HepG2 (cell line): ENCODE results near the gene CES2. TPM values are rescaled to one million over a fixed set of nuclear protein-coding genes. Genes with fewer than 3 reads are reported as not detected.

Source experiments
- ATM ChIP-seq: fragments of 450-650 bp; IDR thresholded peaks from 2 replicates; pipeline ENCODE4 v1.7.1; 2017; ENCODE audit warnings: mild to moderate bottlenecking, borderline replicate concordance
- CREM ChIP-seq, 2 experiments: sonication (generic) in 1 of 2; formaldehyde crosslinking in 1 of 2; IDR thresholded peaks; 2 replicates each; pipeline versions ENCODE4 v1.4.0 to v1.6.1; 2016 to 2020; ENCODE audit warnings: antibody characterized with exemption in 1 of 2, mild to moderate bottlenecking in 1 of 2, missing genetic modification reagents in 1 of 2
- NFYC ChIP-seq: IDR thresholded peaks from 2 replicates; pipeline ENCODE4 v1.6.1; 2016; ENCODE audit warnings: missing genetic modification reagents, missing compliant biosample characterization
- PAX8 ChIP-seq: sonication (generic); formaldehyde crosslinking; IDR thresholded peaks from 2 replicates; pipeline ENCODE4 v1.8.0; 2022; ENCODE audit warnings: mild to moderate bottlenecking, missing genetic modification reagents, borderline replicate concordance
- PHF20 ChIP-seq: sonication (generic); formaldehyde crosslinking; IDR thresholded peaks from 2 replicates; pipeline ENCODE4 v1.5.0; 2020; ENCODE audit warnings: mild to moderate bottlenecking, missing genetic modification reagents
- PITX1 ChIP-seq: sonication (generic); formaldehyde crosslinking; IDR thresholded peaks from 2 replicates; pipeline ENCODE4 v1.5.1; 2020; ENCODE audit warnings: mild to moderate bottlenecking, missing genetic modification reagents
- RFX3 ChIP-seq: IDR thresholded peaks from 2 replicates; pipeline ENCODE4 v1.6.1; 2016; ENCODE audit warnings: missing biosample characterization, missing genetic modification reagents
- SMAD9 ChIP-seq: sonication (generic); formaldehyde crosslinking; IDR thresholded peaks from 2 replicates; pipeline ENCODE4 v1.5.1; 2020; ENCODE audit warnings: mild to moderate bottlenecking, missing genetic modification reagents
- TGIF2 ChIP-seq: IDR thresholded peaks from 2 replicates; pipeline ENCODE4 v1.6.1; 2016; ENCODE audit warnings: control low read depth, missing compliant biosample characterization
- ZNF317 ChIP-seq: sonication (generic); formaldehyde crosslinking; IDR thresholded peaks from 2 replicates; pipeline ENCODE4 v1.5.0; 2020; ENCODE audit warnings: mild to moderate bottlenecking, missing genetic modification reagents
- ZNF335 ChIP-seq: sonication (generic); formaldehyde crosslinking; IDR thresholded peaks from 2 replicates; pipeline ENCODE4 v1.4.0; 2020; ENCODE audit warnings: missing genetic modification reagents
- ZNF367 ChIP-seq: sonication (generic); formaldehyde crosslinking; IDR thresholded peaks from 2 replicates; pipeline ENCODE4 v1.4.0; 2020; ENCODE audit warnings: missing genetic modification reagents, borderline replicate concordance
- ZNF543 ChIP-seq: sonication (generic); formaldehyde crosslinking; IDR thresholded peaks from 2 replicates; pipeline ENCODE4 v1.4.0; 2020; ENCODE audit warnings: mild to moderate bottlenecking, missing genetic modification reagents
- ZNF777 ChIP-seq: sonication (generic); formaldehyde crosslinking; IDR thresholded peaks from 2 replicates; pipeline ENCODE4 v1.4.0; 2020; ENCODE audit warnings: missing genetic modification reagents
- polyA plus RNA-seq, 8 experiments: library from polyadenylated mRNA; depleted of rRNA in 3 of 8; stranded (reverse) in 7 of 8; unstranded in 1 of 8; fragments of >200 nt; fragmentation: Illumina TruSeq in 4 of 8; extraction: Trizol in 4 of 8; gene quantifications; 2 replicates each; pipeline versions ENCODE4 v1.2.1 to v1.2.3, GENCODE V29; 2011 to 2016; ENCODE audit warnings: low read depth in 4 of 8, missing spikeins in 1 of 8, mixed read lengths in 1 of 8; ENCODE audit not compliant: insufficient read depth in 1 of 8
- total RNA-seq, 5 experiments: library from RNA; depleted of rRNA; stranded (reverse); fragments of >200 nt; fragmentation: Illumina TruSeq; extraction: Trizol; gene quantifications; 2 replicates each; pipeline ENCODE4 v1.2.3, GENCODE V29; 2016; ENCODE audit warnings: low read depth in 1 of 5
- TF ChIP-seq, protein P1 (sequence below): sonication (generic); formaldehyde crosslinking; IDR thresholded peaks from 2 replicates; pipeline ENCODE4 v1.4.0; 2020; ENCODE audit warnings: missing genetic modification reagents
- TF ChIP-seq, protein P2 (sequence below): sonication (generic); formaldehyde crosslinking; IDR thresholded peaks from 2 replicates; pipeline ENCODE4 v1.4.0; 2020; ENCODE audit warnings: missing genetic modification reagents, borderline replicate concordance
- TF ChIP-seq, protein P3 (sequence below): sonication (generic); formaldehyde crosslinking; IDR thresholded peaks from 2 replicates; pipeline ENCODE4 v1.5.0; 2020; ENCODE audit warnings: mild to moderate bottlenecking, missing genetic modification reagents, borderline replicate concordance
- TF ChIP-seq, protein P4 (sequence below): sonication (generic); formaldehyde crosslinking; IDR thresholded peaks from 2 replicates; pipeline ENCODE4 v1.8.1; 2023; ENCODE audit warnings: mild to moderate bottlenecking, missing genetic modification reagents

Gene CES2
- total and polyA plus RNA-seq, 2 of the 13 experiments (the other 11 are each of a cell fraction or from before 2014, with no cell fraction given), result 50.6 to 63.8 TPM

DNA sequence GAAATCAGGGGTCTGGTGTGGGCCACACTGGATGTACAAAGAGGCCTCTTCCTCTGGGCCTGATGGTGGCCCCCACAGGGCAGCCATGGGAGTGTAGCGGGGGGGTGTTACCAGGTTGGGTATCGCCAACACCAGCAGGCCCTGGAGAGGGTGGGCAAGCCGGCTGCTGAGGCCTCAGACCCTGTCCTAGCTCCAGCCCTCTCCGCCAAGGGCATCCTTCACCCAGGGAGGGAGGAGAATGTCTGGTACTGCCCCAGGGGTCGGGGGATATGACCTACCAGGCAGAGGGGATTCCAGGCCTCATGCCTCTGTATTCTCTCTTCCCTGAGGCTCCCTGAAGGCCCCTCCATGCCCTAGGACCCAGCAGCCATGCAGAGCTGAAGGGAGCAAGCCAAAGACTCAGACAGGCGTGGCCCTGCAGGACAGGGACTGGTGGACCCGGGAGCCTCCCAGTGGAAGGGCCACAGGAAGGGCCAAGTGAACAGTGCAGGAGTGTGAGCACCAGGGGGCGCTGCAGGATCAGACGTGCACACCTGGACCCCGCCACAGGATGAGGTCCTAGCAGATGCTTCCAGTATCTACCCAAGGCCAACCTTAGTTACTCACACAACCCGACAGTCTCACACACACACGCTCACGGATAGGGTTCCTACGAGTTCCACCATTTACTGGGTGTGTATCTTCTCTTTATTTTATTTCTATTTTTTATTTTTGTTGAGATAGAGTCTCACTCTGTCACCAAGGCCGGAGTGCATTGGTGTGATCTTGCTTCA lies 42.2 kb downstream of the CES2 start (continued):
- TF ChIP-seq, protein P1, sequence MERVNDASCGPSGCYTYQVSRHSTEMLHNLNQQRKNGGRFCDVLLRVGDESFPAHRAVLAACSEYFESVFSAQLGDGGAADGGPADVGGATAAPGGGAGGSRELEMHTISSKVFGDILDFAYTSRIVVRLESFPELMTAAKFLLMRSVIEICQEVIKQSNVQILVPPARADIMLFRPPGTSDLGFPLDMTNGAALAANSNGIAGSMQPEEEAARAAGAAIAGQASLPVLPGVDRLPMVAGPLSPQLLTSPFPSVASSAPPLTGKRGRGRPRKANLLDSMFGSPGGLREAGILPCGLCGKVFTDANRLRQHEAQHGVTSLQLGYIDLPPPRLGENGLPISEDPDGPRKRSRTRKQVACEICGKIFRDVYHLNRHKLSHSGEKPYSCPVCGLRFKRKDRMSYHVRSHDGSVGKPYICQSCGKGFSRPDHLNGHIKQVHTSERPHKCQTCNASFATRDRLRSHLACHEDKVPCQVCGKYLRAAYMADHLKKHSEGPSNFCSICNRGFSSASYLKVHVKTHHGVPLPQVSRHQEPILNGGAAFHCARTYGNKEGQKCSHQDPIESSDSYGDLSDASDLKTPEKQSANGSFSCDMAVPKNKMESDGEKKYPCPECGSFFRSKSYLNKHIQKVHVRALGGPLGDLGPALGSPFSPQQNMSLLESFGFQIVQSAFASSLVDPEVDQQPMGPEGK (CRISPR knock-in tag), result peak; percentile 63; the same call in 1 of the 2 replicates
- TF ChIP-seq PAX8 (CRISPR knock-in tag) (no peak), ZNF367 (no peak), TGIF2 (CRISPR knock-in tag) (no peak), NFYC (CRISPR knock-in tag) (peak; percentile 28; the same call in 1 of the 2 replicates), ZNF335 (peak; percentile 56; the same call in 1 of the 2 replicates), CREM (IDR thresholded peaks at IDR 0.05) (no peak), CREM (CRISPR knock-in tag; IDR thresholded peaks at IDR 0.05) (no peak), ZNF777 (CRISPR knock-in tag) (no peak), RFX3 (CRISPR knock-in tag) (no peak), SMAD9 (CRISPR knock-in tag) (peak; percentile 84), PHF20 (peak; percentile 62; the same call in 1 of the 2 replicates), ATM (no peak), ZNF543 (CRISPR knock-in tag) (no peak), ZNF317 (CRISPR knock-in tag) (no peak), PITX1 (peak; percentile 67; the same call in 1 of the 2 replicates)
- TF ChIP-seq, protein P2, sequence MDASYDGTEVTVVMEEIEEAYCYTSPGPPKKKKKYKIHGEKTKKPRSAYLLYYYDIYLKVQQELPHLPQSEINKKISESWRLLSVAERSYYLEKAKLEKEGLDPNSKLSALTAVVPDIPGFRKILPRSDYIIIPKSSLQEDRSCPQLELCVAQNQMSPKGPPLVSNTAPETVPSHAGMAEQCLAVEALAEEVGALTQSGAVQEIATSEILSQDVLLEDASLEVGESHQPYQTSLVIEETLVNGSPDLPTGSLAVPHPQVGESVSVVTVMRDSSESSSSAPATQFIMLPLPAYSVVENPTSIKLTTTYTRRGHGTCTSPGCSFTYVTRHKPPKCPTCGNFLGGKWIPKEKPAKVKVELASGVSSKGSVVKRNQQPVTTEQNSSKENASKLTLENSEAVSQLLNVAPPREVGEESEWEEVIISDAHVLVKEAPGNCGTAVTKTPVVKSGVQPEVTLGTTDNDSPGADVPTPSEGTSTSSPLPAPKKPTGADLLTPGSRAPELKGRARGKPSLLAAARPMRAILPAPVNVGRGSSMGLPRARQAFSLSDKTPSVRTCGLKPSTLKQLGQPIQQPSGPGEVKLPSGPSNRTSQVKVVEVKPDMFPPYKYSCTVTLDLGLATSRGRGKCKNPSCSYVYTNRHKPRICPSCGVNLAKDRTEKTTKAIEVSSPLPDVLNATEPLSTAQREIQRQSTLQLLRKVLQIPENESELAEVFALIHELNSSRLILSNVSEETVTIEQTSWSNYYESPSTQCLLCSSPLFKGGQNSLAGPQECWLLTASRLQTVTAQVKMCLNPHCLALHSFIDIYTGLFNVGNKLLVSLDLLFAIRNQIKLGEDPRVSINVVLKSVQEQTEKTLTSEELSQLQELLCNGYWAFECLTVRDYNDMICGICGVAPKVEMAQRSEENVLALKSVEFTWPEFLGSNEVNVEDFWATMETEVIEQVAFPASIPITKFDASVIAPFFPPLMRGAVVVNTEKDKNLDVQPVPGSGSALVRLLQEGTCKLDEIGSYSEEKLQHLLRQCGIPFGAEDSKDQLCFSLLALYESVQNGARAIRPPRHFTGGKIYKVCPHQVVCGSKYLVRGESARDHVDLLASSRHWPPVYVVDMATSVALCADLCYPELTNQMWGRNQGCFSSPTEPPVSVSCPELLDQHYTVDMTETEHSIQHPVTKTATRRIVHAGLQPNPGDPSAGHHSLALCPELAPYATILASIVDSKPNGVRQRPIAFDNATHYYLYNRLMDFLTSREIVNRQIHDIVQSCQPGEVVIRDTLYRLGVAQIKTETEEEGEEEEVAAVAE (CRISPR knock-in tag), result peak; percentile 87; the same call in 1 of the 2 replicates
- TF ChIP-seq, protein P3, sequence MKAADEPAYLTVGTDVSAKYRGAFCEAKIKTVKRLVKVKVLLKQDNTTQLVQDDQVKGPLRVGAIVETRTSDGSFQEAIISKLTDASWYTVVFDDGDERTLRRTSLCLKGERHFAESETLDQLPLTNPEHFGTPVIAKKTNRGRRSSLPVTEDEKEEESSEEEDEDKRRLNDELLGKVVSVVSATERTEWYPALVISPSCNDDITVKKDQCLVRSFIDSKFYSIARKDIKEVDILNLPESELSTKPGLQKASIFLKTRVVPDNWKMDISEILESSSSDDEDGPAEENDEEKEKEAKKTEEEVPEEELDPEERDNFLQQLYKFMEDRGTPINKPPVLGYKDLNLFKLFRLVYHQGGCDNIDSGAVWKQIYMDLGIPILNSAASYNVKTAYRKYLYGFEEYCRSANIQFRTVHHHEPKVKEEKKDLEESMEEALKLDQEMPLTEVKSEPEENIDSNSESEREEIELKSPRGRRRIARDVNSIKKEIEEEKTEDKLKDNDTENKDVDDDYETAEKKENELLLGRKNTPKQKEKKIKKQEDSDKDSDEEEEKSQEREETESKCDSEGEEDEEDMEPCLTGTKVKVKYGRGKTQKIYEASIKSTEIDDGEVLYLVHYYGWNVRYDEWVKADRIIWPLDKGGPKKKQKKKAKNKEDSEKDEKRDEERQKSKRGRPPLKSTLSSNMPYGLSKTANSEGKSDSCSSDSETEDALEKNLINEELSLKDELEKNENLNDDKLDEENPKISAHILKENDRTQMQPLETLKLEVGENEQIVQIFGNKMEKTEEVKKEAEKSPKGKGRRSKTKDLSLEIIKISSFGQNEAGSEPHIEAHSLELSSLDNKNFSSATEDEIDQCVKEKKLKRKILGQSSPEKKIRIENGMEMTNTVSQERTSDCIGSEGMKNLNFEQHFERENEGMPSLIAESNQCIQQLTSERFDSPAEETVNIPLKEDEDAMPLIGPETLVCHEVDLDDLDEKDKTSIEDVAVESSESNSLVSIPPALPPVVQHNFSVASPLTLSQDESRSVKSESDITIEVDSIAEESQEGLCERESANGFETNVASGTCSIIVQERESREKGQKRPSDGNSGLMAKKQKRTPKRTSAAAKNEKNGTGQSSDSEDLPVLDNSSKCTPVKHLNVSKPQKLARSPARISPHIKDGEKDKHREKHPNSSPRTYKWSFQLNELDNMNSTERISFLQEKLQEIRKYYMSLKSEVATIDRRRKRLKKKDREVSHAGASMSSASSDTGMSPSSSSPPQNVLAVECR (CRISPR knock-in tag), result peak; percentile 61; the same call in 1 of the 2 replicates
- TF ChIP-seq, protein P4, sequence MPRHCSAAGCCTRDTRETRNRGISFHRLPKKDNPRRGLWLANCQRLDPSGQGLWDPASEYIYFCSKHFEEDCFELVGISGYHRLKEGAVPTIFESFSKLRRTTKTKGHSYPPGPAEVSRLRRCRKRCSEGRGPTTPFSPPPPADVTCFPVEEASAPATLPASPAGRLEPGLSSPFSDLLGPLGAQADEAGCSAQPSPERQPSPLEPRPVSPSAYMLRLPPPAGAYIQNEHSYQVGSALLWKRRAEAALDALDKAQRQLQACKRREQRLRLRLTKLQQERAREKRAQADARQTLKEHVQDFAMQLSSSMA (CRISPR knock-in tag), result peak; percentile 62; the same call in 1 of the 2 replicates
